AG04450 (cell line): Measurements from ENCODE around the gene YOD1. TPM values are rescaled to one million over a fixed set of nuclear protein-coding genes. Genes with fewer than 3 reads are reported as not detected.

Experiments used
- CTCF ChIA-PET: fragments of 300-600, 350-600 bp; formaldehyde crosslinking; extraction: SDS; loops from one replicate; lab custom pipeline; 2022; ENCODE audit warnings: antibody characterized with exemption, inconsistent platforms; lab: Charles Lee
- POLR2A ChIA-PET: fragments of 350-600 bp; formaldehyde crosslinking; extraction: SDS; loops from one replicate; lab custom pipeline; 2021; ENCODE audit warnings: antibody characterized with exemption, inconsistent platforms; lab: Yijun Ruan, JAX
- DNase-seq: peaks from one replicate; pipeline ENCODE4 v3.0.0-alpha.2; 2011; ENCODE audit warnings: low read depth, low spot score
- H3K27ac ChIP-seq: one replicate; pipeline ENCODE4 v1.5.1; 2012; ENCODE audit warnings: low read depth, low read length, control low read depth
- H3K27me3 ChIP-seq: one replicate; pipeline ENCODE4 v1.6.0; 2012; ENCODE audit warnings: low read length; ENCODE audit not compliant: control insufficient read depth, insufficient read depth
- H3K4me3 ChIP-seq: 2 replicates; pipeline ENCODE4 v1.5.1; 2011; ENCODE audit warnings: mild to moderate bottlenecking, low read depth, low read length, control low read depth
- H3K9me3 ChIP-seq: 2 replicates; pipeline ENCODE4 v1.5.1; 2012; ENCODE audit warnings: low read length; ENCODE audit not compliant: control insufficient read depth, insufficient read depth
- CTCF ChIP-seq: IDR thresholded peaks from 2 replicates; pipeline ENCODE4 v1.5.1; 2011; ENCODE audit warnings: low read depth, low read length, control low read depth, inconsistent platforms
- polyA plus RNA-seq: library from polyadenylated mRNA; depleted of rRNA; stranded (reverse); fragments of >200 nt; gene quantifications from 2 replicates; pipeline ENCODE4 v1.2.3, GENCODE V29; 2011

The YOD1 gene
- polyA plus RNA-seq, 1 experiment, result 3.2 TPM

DNA sequence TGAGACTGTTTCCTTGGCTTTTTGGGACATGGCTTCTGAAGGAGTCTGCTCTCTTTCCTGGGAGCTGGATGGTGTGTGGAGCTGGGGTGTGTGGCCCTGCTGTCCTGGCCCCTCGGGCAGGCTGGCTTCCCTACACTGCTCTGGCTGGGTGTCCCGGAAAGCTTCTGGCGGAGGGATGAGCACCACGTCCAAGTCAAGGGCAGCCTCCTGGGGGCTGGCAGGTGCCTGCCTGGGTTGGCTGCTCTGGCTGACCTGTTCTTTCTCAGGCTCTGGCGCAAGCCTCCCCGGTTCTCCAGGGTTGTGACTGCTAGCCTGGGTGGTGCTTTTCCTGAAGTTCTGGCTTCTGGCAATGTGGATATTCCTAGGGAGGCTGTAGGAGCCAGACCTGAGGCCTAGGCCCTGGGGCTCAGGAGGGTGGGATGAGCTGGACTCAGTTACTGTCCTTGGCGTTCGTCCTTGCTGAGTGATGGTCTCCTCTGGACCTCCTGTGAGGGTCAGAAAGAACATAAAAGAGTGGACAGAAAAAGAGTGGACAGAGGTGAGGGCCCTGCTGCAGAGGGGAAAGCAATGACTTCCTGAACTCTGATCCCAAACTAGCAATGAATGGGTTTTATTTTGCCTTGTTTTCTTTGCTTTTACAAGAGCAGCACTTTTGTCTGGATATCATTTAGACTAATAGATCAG lies 27.9 kb downstream of the YOD1 start:
- no peak overlapping the region for H3K27ac ChIP-seq
- CTCF ChIA-PET, result interaction anchor here (0.7 to 1.3 kb wide), 2 partner anchors 9 to 18 kb away, joined by 3 to 4 read pairs; no protein-coding TSS in a partner anchor
- DNase-seq, result no peak
- H3K27me3 ChIP-seq, result no peaks in the 10 kb centered on the region
- no peak for TF ChIP-seq CTCF
- POLR2A ChIA-PET, result interaction anchor here (0.6 kb wide), 1 partner anchor 892 kb away, joined by 4 read pairs; no protein-coding TSS in a partner anchor
- peaks cover 3% of the 10 kb centered on the region; the same call in 1 of the 2 replicates for H3K9me3 ChIP-seq
- H3K4me3 ChIP-seq, result no peak overlapping the region

GRCh38 chr1:207021876-207022596 lies 29.0 kb downstream of the YOD1 start:
- DNase-seq, result no peak
- CTCF ChIA-PET, result interaction anchor here (0.6 to 1.5 kb wide), 4 partner anchors 16 to 775 kb away, joined by 3 to 6 read pairs (median 4); no protein-coding TSS in a partner anchor
- H3K27ac ChIP-seq, result no peak overlapping the region

DNA sequence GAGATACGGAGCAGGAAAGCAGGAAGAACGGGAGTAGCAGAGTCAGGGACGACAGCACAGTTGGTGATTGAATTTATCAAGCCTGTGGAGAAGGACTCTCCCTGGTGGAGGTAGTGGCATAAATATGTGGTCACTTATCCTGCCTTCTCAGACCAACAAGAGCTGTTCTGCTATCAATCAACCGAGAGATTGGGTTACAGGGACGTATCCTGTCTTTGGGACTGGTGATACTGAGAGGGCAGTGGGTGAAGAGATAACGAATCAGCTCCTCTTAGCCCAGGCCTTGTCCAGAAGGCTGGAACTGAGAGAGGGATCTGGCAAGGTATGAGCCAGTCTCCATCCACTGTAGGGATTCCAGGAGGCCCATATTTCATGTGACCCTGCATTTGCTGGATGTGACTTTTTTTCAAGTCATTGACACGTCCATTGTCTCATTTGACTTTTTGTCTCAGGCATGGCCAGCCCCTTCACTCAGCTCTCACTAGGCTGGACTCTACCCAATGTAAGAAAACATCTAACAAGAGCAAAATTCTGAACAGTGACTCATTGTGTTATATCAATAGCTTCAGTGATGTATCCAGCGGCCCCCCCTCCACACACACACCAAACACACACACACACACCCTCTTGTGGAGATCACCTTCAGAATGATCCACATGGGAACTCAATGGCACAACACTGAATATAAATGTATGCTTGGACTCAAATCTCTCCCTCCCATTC lies 29.7 kb downstream of the YOD1 start:
- ChIA-PET POLR2A (no interaction called here), CTCF (interaction anchor here (1.2 to 1.5 kb wide), 4 partner anchors 16 to 29 kb away, joined by 3 to 6 read pairs (median 4); no protein-coding TSS in a partner anchor)
- Histone ChIP-seq H3K9me3 (no peaks in the 10 kb centered on the region), H3K4me3 (no peak overlapping the region), H3K27ac (no peak overlapping the region), H3K27me3 (no peaks in the 10 kb centered on the region)
- DNase-seq, result no peak
- TF ChIP-seq CTCF, result no peak

More at GRCh38 chr1:207021876-207022596, 29.0 kb downstream of the YOD1 start:
- TF ChIP-seq CTCF, result no peak
- H3K4me3 ChIP-seq, result no peak overlapping the region
- no peaks in the 10 kb centered on the region for H3K9me3 ChIP-seq
- POLR2A ChIA-PET, result interaction anchor here (0.6 kb wide), 1 partner anchor 891 kb away, joined by 4 read pairs; no protein-coding TSS in a partner anchor
- no peaks in the 10 kb centered on the region for H3K27me3 ChIP-seq

- H3K27ac ChIP-seq, result no peak overlapping the region
- no peaks in the 10 kb centered on the region for H3K9me3 ChIP-seq
- no peaks in the 10 kb centered on the region for H3K27me3 ChIP-seq
- H3K4me3 ChIP-seq, result no peak overlapping the region
- no peak for DNase-seq
- CTCF ChIA-PET, result interaction anchor here (0.8 to 1.5 kb wide), 4 partner anchors 15 to 29 kb away, joined by 3 to 5 read pairs (median 4); no protein-coding TSS in a partner anchor
- POLR2A ChIA-PET, result no interaction called here
- no peak for TF ChIP-seq CTCF
Measured at GRCh38 chr1:207020709-207021107, 30.3 kb downstream of the YOD1 start.
